Ishikawa (cell line): ENCODE measurements around the gene TMEM86A.

Experiments used
- TF ChIP-seq, protein P1 (sequence below): IDR thresholded peaks from 2 replicates; pipeline ENCODE4 v1.6.1; 2012; ENCODE audit warnings: low read depth, mild to moderate bottlenecking
- TF ChIP-seq, protein P2 (sequence below): IDR thresholded peaks from 2 replicates; pipeline ENCODE4 v1.6.1; 2012

DNA sequence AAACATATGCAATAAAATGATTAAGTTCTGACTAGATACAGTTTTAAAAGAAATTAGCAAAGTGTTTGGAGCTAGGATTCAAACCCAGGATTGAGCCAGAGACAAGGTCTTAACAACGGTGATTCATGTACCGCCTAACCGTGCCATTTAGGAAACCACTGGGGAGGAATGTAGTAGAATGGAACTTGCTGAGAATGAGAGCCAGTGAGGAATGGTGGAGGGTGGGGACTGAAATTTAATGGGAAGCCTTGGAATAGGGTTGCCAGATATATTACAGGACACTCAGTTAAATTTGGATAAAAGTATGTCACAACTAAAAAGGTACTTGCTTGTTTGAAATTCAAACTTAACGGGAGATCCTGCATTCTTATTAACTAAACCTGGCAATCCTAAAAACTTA lies 30.4 kb upstream of the TMEM86A start:
- TF ChIP-seq, protein P1, sequence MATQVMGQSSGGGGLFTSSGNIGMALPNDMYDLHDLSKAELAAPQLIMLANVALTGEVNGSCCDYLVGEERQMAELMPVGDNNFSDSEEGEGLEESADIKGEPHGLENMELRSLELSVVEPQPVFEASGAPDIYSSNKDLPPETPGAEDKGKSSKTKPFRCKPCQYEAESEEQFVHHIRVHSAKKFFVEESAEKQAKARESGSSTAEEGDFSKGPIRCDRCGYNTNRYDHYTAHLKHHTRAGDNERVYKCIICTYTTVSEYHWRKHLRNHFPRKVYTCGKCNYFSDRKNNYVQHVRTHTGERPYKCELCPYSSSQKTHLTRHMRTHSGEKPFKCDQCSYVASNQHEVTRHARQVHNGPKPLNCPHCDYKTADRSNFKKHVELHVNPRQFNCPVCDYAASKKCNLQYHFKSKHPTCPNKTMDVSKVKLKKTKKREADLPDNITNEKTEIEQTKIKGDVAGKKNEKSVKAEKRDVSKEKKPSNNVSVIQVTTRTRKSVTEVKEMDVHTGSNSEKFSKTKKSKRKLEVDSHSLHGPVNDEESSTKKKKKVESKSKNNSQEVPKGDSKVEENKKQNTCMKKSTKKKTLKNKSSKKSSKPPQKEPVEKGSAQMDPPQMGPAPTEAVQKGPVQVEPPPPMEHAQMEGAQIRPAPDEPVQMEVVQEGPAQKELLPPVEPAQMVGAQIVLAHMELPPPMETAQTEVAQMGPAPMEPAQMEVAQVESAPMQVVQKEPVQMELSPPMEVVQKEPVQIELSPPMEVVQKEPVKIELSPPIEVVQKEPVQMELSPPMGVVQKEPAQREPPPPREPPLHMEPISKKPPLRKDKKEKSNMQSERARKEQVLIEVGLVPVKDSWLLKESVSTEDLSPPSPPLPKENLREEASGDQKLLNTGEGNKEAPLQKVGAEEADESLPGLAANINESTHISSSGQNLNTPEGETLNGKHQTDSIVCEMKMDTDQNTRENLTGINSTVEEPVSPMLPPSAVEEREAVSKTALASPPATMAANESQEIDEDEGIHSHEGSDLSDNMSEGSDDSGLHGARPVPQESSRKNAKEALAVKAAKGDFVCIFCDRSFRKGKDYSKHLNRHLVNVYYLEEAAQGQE = no peak
- TF ChIP-seq, protein P2, sequence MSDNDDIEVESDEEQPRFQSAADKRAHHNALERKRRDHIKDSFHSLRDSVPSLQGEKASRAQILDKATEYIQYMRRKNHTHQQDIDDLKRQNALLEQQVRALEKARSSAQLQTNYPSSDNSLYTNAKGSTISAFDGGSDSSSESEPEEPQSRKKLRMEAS = no peak
